OCI-LY3 (cell line): ENCODE measurements around the gene DOK5.

ENCODE experiments used
- H2AFZ ChIP-seq: fragments of 200-600, 300-600 bp; shearing (Covaris generic); 2 replicates; pipeline ENCODE4 v1.6.0; 2014; ENCODE audit warnings: antibody characterized with exemption, low read depth, low read length
- H3K27ac ChIP-seq: fragments of 200-600, 300-600 bp; sonication (generic); 2 replicates; pipeline ENCODE4 v1.5.1; 2014; ENCODE audit warnings: mild to moderate bottlenecking, low read length, moderate library complexity, mixed read lengths
- H3K27me3 ChIP-seq: fragments of 200-600, 300-600 bp; sonication (generic); 2 replicates; pipeline ENCODE4 v1.6.1; 2014; ENCODE audit warnings: low read depth, low read length, mixed read lengths
- H3K36me3 ChIP-seq: fragments of 200-600, 300-600 bp; sonication (generic); replicated peaks from 2 replicates; pipeline ENCODE3; 2014; ENCODE audit warnings: low read depth, low read length, mixed read lengths
- H3K4me1 ChIP-seq: fragments of 300-600, 200-600 bp; sonication (generic); 2 replicates; pipeline ENCODE4 v1.6.1; 2014; ENCODE audit warnings: low read length, mixed read lengths
- H3K4me2 ChIP-seq: fragments of 200-600, 300-600 bp; sonication (generic); 2 replicates; pipeline ENCODE4 v1.6.1; 2014; ENCODE audit warnings: low read length, mixed read lengths
- H3K4me3 ChIP-seq: fragments of 300-600, 200-600 bp; sonication (generic); 2 replicates; pipeline ENCODE4 v1.5.1; 2014; ENCODE audit warnings: antibody characterized with exemption, mild to moderate bottlenecking, low read length, moderate library complexity
- H3K79me2 ChIP-seq: fragments of 300-600, 200-600 bp; shearing (Covaris generic); 2 replicates; pipeline ENCODE4 v1.6.1; 2014; ENCODE audit warnings: mild to moderate bottlenecking, low read length, mixed read lengths
- H3K9ac ChIP-seq: fragments of 300-600, 200-600 bp; shearing (Covaris generic); 2 replicates; pipeline ENCODE4 v1.6.0; 2014; ENCODE audit warnings: mild to moderate bottlenecking, low read length, moderate library complexity
- H3K9me3 ChIP-seq: fragments of 200-600, 300-600 bp; shearing (Covaris generic); 2 replicates; pipeline ENCODE4 v1.6.1; 2014; ENCODE audit warnings: low read length, mixed read lengths; ENCODE audit not compliant: insufficient read depth
- H4K20me1 ChIP-seq: fragments of 200-600, 300-600 bp; sonication (generic); 2 replicates; pipeline ENCODE4 v1.6.1; 2016; ENCODE audit warnings: low read length, mixed read lengths; ENCODE audit not compliant: insufficient read depth
- CTCF ChIP-seq: fragments of 200-600, 300-600 bp; sonication (generic); IDR thresholded peaks from 2 replicates; pipeline ENCODE4 v1.5.1; 2014; ENCODE audit warnings: antibody characterized with exemption, low read length, low read depth
- EZH2phosphoT487 ChIP-seq: fragments of 200-600 bp; shearing (Covaris generic); IDR thresholded peaks from 2 replicates; pipeline ENCODE4 v1.6.1; 2018; ENCODE audit warnings: antibody characterized with exemption, mixed run types, low read depth

Gene DOK5

GRCh38 chr20:54629632-54630031, 154.2 kb downstream of the DOK5 start:
- Histone ChIP-seq H3K27ac (no peak overlapping the region), H3K4me1 (peaks cover 25% of the 10 kb centered on the region), H3K27me3 (no peaks in the 10 kb centered on the region), H3K9ac (no peak overlapping the region), H3K9me3 (no peaks in the 10 kb centered on the region), H2AFZ (no peak overlapping the region), H3K4me3 (no peak overlapping the region), H3K36me3 (peaks cover under 1% of the 10 kb centered on the region), H4K20me1 (no peaks in the 10 kb centered on the region), H3K79me2 (no peaks in the 10 kb centered on the region), H3K4me2 (no peak overlapping the region)
- TF ChIP-seq CTCF (no peak), EZH2phosphoT487 (no peak)

- Histone ChIP-seq H2AFZ (no peak overlapping the region), H3K36me3 (peaks cover 5% of the 10 kb centered on the region), H3K27ac (no peak overlapping the region), H3K27me3 (no peaks in the 10 kb centered on the region), H3K4me3 (no peak overlapping the region), H3K9me3 (0 out of 2 replicates have a peak, but pooled peaks cover 5% of the 10 kb centered on the region), H3K4me1 (peaks cover 34% of the 10 kb centered on the region), H3K79me2 (no peaks in the 10 kb centered on the region), H4K20me1 (no peaks in the 10 kb centered on the region), H3K4me2 (no peak overlapping the region), H3K9ac (no peak overlapping the region)
- TF ChIP-seq CTCF (no peak), EZH2phosphoT487 (no peak)
Observed at GRCh38 chr20:54630582-54630981, 155.2 kb downstream of the DOK5 start.

GRCh38 chr20:54631059-54631458, 155.7 kb downstream of the DOK5 start:
- TF ChIP-seq EZH2phosphoT487 (no peak), CTCF (no peak)
- Histone ChIP-seq H3K4me1 (peaks cover 39% of the 10 kb centered on the region), H3K36me3 (peaks cover 7% of the 10 kb centered on the region), H3K9me3 (0 out of 2 replicates have a peak, but pooled peaks cover 8% of the 10 kb centered on the region), H3K4me3 (no peak overlapping the region), H3K79me2 (no peaks in the 10 kb centered on the region), H3K27me3 (no peaks in the 10 kb centered on the region), H3K4me2 (no peak overlapping the region), H2AFZ (no peak overlapping the region), H3K27ac (no peak overlapping the region), H3K9ac (no peak overlapping the region), H4K20me1 (no peaks in the 10 kb centered on the region)

GRCh38 chr20:54633374-54634355, 158.3 kb downstream of the DOK5 start:
- peaks cover 43% of the 10 kb centered on the region for H3K4me1 ChIP-seq
- no peak for TF ChIP-seq EZH2phosphoT487
- TF ChIP-seq CTCF: no peak
- H3K36me3 ChIP-seq: peaks cover 7% of the 10 kb centered on the region
- no peaks in the 10 kb centered on the region for H3K79me2 ChIP-seq
- no peaks in the 10 kb centered on the region for H4K20me1 ChIP-seq
- H3K9me3 ChIP-seq: 0 out of 2 replicates have a peak, but pooled peaks cover 8% of the 10 kb centered on the region
- H3K27ac ChIP-seq: peak overlapping the region; percentile 76
- H3K4me2 ChIP-seq: peak overlapping the region; percentile 77
- peak overlapping the region; percentile 34; the same call in 1 of the 2 replicates for H2AFZ ChIP-seq
- H3K9ac ChIP-seq: peak overlapping the region; percentile 50
- H3K4me3 ChIP-seq: peak overlapping the region; percentile 65
- H3K27me3 ChIP-seq: no peaks in the 10 kb centered on the region
